ENCODE data around the gene FNDC3B. TPM values are rescaled to one million over a fixed set of nuclear protein-coding genes. Genes with fewer than 3 reads are reported as not detected.

The FNDC3B gene
- total and polyA plus RNA-seq, 4 donors: 23.3 to 74.2 (median 32.9) TPM

DNA sequence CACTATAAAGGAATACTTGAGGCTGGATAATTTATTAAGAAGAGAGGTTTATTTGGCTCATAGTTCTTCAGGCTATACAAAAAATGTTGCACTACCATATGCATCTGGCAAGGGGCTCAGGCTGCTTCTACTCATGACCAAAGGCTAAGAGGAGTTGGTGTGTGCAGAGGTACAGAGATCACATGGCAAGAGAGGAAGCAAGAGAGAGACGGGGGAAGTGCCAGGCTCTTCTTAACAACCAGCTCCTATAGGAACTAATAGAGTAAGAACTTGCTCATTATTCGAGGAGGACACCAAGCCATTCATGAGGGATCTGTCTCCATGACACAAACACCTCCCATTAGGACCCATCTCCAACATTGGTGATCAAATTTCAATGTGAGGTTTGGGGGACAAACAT lies 6.0 kb upstream of the FNDC3B start:
- H3K4me1 ChIP-seq (ENCODE audit: control insufficient read depth in 4 of 4, insufficient read depth in 4 of 4, low read length in 3 of 4): no peaks in the 10 kb centered on the region
- no peaks in the 10 kb centered on the region for H3K27me3 ChIP-seq (ENCODE audit: control insufficient read depth in 4 of 4, insufficient read depth in 4 of 4, low read length in 3 of 4)
- no peak overlapping the region for H3K27ac ChIP-seq (ENCODE audit: low read depth in 1 of 2, low read length in 2 of 2)
- no peak for DNase-seq (ENCODE audit: low spot score)
- H3K9ac ChIP-seq (ENCODE audit: low read depth in 1 of 2, low read length in 2 of 2): no peak overlapping the region
- 81% methylated on average over 2 of the region's 2 CpGs for WGBS
- H3K4me3 ChIP-seq (ENCODE audit: low read depth in 1 of 3, low read length in 3 of 3): no peak overlapping the region
- TF ChIP-seq HNF4G (IDR thresholded peaks at IDR 0.05) (no peak), SP1 (IDR thresholded peaks at IDR 0.05) (no peak), RXRA (IDR thresholded peaks at IDR 0.05) (no peak), RAD21 (IDR thresholded peaks at IDR 0.05) (no peak), NR2F2 (IDR thresholded peaks at IDR 0.05) (no peak), YY1 (IDR thresholded peaks at IDR 0.05) (no peak), FOXA2 (IDR thresholded peaks at IDR 0.05) (no peak), TAF1 (conservative IDR thresholded peaks at IDR 0.05) (no peak), GABPA (IDR thresholded peaks at IDR 0.05 in 1 of 2, conservative IDR thresholded peaks at IDR 0.05 in 1 of 2) (no peak), EGR1 (IDR thresholded peaks at IDR 0.05; ENCODE audit: low read depth in 2 of 2) (no peak), FOXA1 (IDR thresholded peaks at IDR 0.05) (no peak)
- TF ChIP-seq, protein P1, sequence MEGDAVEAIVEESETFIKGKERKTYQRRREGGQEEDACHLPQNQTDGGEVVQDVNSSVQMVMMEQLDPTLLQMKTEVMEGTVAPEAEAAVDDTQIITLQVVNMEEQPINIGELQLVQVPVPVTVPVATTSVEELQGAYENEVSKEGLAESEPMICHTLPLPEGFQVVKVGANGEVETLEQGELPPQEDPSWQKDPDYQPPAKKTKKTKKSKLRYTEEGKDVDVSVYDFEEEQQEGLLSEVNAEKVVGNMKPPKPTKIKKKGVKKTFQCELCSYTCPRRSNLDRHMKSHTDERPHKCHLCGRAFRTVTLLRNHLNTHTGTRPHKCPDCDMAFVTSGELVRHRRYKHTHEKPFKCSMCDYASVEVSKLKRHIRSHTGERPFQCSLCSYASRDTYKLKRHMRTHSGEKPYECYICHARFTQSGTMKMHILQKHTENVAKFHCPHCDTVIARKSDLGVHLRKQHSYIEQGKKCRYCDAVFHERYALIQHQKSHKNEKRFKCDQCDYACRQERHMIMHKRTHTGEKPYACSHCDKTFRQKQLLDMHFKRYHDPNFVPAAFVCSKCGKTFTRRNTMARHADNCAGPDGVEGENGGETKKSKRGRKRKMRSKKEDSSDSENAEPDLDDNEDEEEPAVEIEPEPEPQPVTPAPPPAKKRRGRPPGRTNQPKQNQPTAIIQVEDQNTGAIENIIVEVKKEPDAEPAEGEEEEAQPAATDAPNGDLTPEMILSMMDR (IDR thresholded peaks at IDR 0.05; ENCODE audit: low read depth, low read length, missing input control): no peak
- TF ChIP-seq, protein P2, sequence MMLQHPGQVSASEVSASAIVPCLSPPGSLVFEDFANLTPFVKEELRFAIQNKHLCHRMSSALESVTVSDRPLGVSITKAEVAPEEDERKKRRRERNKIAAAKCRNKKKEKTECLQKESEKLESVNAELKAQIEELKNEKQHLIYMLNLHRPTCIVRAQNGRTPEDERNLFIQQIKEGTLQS (IDR thresholded peaks at IDR 0.05): no peak
- no peaks in the 10 kb centered on the region for H3K36me3 ChIP-seq (ENCODE audit: control insufficient read depth in 4 of 4, insufficient read depth in 3 of 4, low read depth in 1 of 4, low read length in 3 of 4)
- no peaks in the 10 kb centered on the region for H3K9me3 ChIP-seq (ENCODE audit: control insufficient read depth in 4 of 4, low read length in 3 of 4)

DNA sequence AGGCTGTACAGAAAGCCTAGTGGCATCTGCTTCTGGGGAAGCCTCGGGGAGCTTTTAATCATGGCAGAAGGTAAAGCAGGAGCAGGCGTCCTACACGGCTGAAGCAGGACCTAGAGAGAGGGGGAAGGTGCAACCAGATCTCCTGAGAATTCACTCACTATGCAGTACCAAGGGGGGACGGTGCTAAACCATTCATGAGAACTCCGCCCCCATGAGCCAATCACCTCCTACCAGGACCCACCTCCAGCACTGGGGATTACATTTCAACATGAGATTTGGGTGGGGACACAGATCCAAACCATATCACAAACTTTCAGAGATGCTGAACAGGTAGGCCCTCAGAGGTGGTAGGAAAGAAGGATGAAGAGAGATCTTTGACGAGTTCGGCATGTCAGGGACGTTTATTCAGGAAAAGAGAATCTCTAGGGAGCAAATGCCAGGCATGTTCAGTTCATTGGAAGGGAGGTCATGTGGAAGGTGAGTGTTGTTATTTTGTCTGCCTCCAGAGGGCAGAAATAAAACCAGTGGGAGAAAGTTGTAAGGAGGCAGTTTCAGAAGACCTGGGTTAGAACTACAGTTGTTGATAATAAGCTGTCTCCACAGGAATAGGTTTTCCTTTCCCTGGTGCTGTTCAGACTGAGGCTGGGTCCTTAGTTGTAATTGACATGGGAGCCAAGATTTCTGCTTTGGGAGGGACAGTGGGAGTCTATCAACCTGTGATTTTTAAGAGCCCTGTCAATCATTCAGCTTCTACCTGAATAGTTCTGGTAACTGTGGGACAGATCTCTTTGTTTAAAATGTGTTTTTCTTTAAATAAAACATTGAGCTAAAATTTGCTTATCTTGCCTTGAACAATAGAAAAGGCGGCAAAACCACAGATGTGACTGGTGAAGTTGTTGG lies 4.3 kb upstream of the FNDC3B start:
- no peak for DNase-seq (ENCODE audit: low spot score)
- H3K4me1 ChIP-seq (ENCODE audit: control insufficient read depth in 4 of 4, insufficient read depth in 4 of 4, low read length in 3 of 4): peaks cover 0 to 2% (median under 1%) of the 10 kb centered on the region in 4 donors

More for the DNA sequence above, 4.3 kb upstream of the FNDC3B start:
- Histone ChIP-seq H3K27ac (ENCODE audit: low read depth in 1 of 2, low read length in 2 of 2) (no peak overlapping the region), H3K36me3 (ENCODE audit: control insufficient read depth in 4 of 4, insufficient read depth in 3 of 4, low read depth in 1 of 4, low read length in 3 of 4) (no peaks in the 10 kb centered on the region), H3K9me3 (ENCODE audit: control insufficient read depth in 4 of 4, low read length in 3 of 4) (no peaks in the 10 kb centered on the region), H3K4me3 (ENCODE audit: low read depth in 1 of 3, low read length in 3 of 3) (no peak overlapping the region), H3K27me3 (ENCODE audit: control insufficient read depth in 4 of 4, insufficient read depth in 4 of 4, low read length in 3 of 4) (no peaks in the 10 kb centered on the region), H3K9ac (ENCODE audit: low read depth in 1 of 2, low read length in 2 of 2) (no peak overlapping the region)
- TF ChIP-seq FOXA2 (IDR thresholded peaks at IDR 0.05): no peak
- no peak for TF ChIP-seq YY1 (IDR thresholded peaks at IDR 0.05)
- TF ChIP-seq RXRA (IDR thresholded peaks at IDR 0.05): peak; percentile 72 to 94
- TF ChIP-seq JUND (IDR thresholded peaks at IDR 0.05): no peak
- peak in 1 of 2 donors; percentile 35 for TF ChIP-seq HNF4A (conservative IDR thresholded peaks at IDR 0.05)
- TF ChIP-seq, protein P3, sequence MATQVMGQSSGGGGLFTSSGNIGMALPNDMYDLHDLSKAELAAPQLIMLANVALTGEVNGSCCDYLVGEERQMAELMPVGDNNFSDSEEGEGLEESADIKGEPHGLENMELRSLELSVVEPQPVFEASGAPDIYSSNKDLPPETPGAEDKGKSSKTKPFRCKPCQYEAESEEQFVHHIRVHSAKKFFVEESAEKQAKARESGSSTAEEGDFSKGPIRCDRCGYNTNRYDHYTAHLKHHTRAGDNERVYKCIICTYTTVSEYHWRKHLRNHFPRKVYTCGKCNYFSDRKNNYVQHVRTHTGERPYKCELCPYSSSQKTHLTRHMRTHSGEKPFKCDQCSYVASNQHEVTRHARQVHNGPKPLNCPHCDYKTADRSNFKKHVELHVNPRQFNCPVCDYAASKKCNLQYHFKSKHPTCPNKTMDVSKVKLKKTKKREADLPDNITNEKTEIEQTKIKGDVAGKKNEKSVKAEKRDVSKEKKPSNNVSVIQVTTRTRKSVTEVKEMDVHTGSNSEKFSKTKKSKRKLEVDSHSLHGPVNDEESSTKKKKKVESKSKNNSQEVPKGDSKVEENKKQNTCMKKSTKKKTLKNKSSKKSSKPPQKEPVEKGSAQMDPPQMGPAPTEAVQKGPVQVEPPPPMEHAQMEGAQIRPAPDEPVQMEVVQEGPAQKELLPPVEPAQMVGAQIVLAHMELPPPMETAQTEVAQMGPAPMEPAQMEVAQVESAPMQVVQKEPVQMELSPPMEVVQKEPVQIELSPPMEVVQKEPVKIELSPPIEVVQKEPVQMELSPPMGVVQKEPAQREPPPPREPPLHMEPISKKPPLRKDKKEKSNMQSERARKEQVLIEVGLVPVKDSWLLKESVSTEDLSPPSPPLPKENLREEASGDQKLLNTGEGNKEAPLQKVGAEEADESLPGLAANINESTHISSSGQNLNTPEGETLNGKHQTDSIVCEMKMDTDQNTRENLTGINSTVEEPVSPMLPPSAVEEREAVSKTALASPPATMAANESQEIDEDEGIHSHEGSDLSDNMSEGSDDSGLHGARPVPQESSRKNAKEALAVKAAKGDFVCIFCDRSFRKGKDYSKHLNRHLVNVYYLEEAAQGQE (IDR thresholded peaks at IDR 0.05): no peak
- TF ChIP-seq GABPA (IDR thresholded peaks at IDR 0.05 in 1 of 2, conservative IDR thresholded peaks at IDR 0.05 in 1 of 2): no peak
- TF ChIP-seq, protein P2 (IDR thresholded peaks at IDR 0.05): no peak
- TF ChIP-seq HNF4G (IDR thresholded peaks at IDR 0.05): no peak
- TF ChIP-seq TAF1 (conservative IDR thresholded peaks at IDR 0.05): no peak
- TF ChIP-seq RAD21 (IDR thresholded peaks at IDR 0.05): peak; percentile 74 to 88
- TF ChIP-seq SP1 (IDR thresholded peaks at IDR 0.05): peak; percentile 35
- no peak for TF ChIP-seq EGR1 (IDR thresholded peaks at IDR 0.05; ENCODE audit: low read depth in 2 of 2)
- TF ChIP-seq, protein P4, sequence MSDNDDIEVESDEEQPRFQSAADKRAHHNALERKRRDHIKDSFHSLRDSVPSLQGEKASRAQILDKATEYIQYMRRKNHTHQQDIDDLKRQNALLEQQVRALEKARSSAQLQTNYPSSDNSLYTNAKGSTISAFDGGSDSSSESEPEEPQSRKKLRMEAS (IDR thresholded peaks at IDR 0.05): no peak
- TF ChIP-seq NR2F2 (IDR thresholded peaks at IDR 0.05): peak; percentile 29
- TF ChIP-seq, protein P5, sequence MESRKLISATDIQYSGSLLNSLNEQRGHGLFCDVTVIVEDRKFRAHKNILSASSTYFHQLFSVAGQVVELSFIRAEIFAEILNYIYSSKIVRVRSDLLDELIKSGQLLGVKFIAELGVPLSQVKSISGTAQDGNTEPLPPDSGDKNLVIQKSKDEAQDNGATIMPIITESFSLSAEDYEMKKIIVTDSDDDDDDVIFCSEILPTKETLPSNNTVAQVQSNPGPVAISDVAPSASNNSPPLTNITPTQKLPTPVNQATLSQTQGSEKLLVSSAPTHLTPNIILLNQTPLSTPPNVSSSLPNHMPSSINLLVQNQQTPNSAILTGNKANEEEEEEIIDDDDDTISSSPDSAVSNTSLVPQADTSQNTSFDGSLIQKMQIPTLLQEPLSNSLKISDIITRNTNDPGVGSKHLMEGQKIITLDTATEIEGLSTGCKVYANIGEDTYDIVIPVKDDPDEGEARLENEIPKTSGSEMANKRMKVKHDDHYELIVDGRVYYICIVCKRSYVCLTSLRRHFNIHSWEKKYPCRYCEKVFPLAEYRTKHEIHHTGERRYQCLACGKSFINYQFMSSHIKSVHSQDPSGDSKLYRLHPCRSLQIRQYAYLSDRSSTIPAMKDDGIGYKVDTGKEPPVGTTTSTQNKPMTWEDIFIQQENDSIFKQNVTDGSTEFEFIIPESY (IDR thresholded peaks at IDR 0.05): no peak
- no peak for TF ChIP-seq FOXA1 (IDR thresholded peaks at IDR 0.05)
- TF ChIP-seq, protein P1 (IDR thresholded peaks at IDR 0.05; ENCODE audit: low read depth, low read length, missing input control): peak; percentile 55
- WGBS: 77% methylated on average over 9 of the region's 9 CpGs

Data from liver (tissue), 9 donors.